ENCODE results near the gene ASXL3. TPM values are rescaled to one million over a fixed set of nuclear protein-coding genes. Genes with fewer than 3 reads are reported as not detected.

The ASXL3 gene
- total RNA-seq, 1 donor from 2014 or later: 1.4 TPM

DNA sequence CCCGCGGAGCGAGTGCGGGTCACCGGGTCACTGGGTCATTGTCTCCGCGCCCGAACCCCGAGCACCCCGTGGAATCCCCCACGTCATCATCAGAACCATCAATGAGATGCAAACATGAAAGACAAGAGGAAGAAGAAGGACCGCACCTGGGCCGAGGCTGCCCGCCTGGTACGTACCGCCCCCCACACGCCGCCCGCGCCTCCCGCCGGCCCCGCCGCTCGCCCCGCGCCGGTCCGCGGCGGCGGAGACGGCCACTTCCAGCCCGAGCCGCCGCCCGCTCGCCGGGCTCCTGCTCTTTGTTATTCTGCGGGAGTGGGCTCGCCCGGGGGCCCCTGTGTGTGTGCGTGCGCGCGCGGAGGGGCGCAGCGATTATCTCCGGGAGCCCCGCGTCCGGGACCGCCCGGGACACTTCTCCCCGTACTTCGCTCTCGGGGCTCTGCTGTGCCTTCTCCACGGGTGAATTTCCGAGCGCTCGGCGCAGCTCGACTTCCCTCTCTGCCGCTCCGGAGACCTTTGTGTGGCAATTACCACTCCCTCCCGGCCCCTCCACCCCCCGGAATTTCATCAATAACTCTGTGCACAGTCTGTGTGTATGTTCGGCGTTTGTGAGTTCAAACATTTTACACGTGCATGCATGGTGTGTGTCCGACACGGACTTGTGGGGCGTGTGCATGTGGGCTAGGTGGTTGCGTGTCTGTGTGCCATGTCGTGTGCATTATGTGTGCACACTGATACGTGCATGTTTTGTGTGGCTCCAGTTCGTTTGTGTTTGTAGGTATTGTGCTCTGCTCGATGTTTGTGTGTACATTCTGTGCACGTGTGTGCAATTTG lies 714 bp downstream of the ASXL3 start:
- no peak for DNase-seq (ENCODE audit: low read depth)
- TF ChIP-seq, protein P1, sequence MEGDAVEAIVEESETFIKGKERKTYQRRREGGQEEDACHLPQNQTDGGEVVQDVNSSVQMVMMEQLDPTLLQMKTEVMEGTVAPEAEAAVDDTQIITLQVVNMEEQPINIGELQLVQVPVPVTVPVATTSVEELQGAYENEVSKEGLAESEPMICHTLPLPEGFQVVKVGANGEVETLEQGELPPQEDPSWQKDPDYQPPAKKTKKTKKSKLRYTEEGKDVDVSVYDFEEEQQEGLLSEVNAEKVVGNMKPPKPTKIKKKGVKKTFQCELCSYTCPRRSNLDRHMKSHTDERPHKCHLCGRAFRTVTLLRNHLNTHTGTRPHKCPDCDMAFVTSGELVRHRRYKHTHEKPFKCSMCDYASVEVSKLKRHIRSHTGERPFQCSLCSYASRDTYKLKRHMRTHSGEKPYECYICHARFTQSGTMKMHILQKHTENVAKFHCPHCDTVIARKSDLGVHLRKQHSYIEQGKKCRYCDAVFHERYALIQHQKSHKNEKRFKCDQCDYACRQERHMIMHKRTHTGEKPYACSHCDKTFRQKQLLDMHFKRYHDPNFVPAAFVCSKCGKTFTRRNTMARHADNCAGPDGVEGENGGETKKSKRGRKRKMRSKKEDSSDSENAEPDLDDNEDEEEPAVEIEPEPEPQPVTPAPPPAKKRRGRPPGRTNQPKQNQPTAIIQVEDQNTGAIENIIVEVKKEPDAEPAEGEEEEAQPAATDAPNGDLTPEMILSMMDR (IDR thresholded peaks at IDR 0.05; ENCODE audit: insufficient read depth, low read length, poor library complexity, severe bottlenecking): no peak
- Histone ChIP-seq H3K4me3 (ENCODE audit: low read depth, low read length) (peak overlapping the region; percentile 53), H3K27me3 (ENCODE audit: control insufficient read depth, insufficient read depth, low read length) (peaks cover 2% of the 10 kb centered on the region), H3K36me3 (ENCODE audit: control insufficient read depth, insufficient read depth, low read length) (no peaks in the 10 kb centered on the region)

DNA sequence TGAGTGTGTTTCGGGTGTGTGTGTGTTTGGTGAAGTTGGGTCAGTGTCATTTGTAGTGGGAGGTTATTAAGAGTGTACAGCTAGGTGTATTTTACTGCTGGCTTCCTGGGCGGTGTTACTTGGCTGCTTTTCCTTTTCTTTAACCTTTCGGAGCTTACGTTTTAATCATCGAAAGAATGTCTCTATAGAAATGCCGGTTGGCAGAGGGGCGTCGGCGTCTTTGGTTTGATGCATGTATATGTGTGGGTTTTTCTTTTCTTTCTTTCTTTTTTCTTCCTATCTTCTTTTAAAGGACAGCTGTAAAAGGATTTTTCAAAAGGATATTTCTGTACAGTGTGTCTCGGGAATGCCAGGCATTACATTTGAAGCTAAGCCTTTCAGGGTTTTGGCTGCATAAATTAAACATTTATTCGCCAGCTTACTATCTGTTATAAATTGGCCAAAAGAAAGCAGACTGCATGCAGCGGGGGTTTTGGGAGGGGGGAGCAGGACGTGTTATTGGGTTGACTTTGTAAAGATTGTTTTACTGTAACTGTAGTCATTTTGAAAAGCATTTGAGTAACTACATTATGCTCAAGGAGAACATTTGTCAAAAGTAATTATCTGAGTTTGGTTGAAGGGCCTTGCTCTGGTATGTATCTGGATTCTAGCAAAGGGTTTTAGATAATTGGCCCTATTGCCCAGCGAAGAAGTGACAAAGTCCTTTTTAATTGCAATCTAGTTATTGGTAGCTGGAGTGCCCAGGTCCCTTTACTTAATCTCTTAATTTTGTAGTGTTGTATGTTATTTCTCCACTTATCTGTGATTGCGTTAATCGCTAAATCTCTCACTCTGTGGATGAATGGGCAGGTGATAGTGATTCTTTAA lies 1.6 kb downstream of the ASXL3 start:
- no peak for DNase-seq (ENCODE audit: low read depth)
- TF ChIP-seq, protein P1 (IDR thresholded peaks at IDR 0.05; ENCODE audit: insufficient read depth, low read length, poor library complexity, severe bottlenecking): no peak
- Histone ChIP-seq H3K27me3 (ENCODE audit: control insufficient read depth, insufficient read depth, low read length) (peaks cover 2% of the 10 kb centered on the region), H3K4me3 (ENCODE audit: low read depth, low read length) (peak overlapping the region; percentile 53), H3K36me3 (ENCODE audit: control insufficient read depth, insufficient read depth, low read length) (no peaks in the 10 kb centered on the region)

GRCh38 chr18:33580546-33580945 lies 2.5 kb downstream of the ASXL3 start:
- H3K36me3 ChIP-seq (ENCODE audit: control insufficient read depth, insufficient read depth, low read length): no peaks in the 10 kb centered on the region
- peaks cover 2% of the 10 kb centered on the region for H3K27me3 ChIP-seq (ENCODE audit: control insufficient read depth, insufficient read depth, low read length)
- TF ChIP-seq, protein P1 (IDR thresholded peaks at IDR 0.05; ENCODE audit: insufficient read depth, low read length, poor library complexity, severe bottlenecking): no peak
- no peak overlapping the region for H3K4me3 ChIP-seq (ENCODE audit: low read depth, low read length)
- DNase-seq (ENCODE audit: low read depth): no peak

DNA sequence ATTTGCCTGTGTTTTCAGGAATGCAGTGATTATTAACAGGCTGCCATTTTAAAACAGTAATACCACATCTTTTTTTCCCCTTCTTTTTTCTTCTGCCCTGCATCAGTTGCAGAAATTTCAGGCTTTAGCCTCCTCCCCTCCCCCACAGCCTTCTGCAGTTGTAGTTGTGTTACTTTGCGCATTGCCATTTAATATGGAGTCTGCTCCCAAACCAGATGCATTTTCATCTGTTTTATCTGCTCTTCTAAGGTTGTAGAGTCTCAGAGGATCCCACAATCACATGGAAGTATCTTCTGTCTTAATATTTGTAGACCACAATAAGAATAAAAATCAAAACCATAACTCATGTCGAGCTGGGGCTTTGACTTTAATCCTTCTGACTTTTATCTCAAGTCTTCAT lies 3.8 kb downstream of the ASXL3 start:
- H3K36me3 ChIP-seq (ENCODE audit: control insufficient read depth, insufficient read depth, low read length): no peaks in the 10 kb centered on the region
- H3K4me3 ChIP-seq (ENCODE audit: low read depth, low read length): no peak overlapping the region
- DNase-seq (ENCODE audit: low read depth): no peak
- TF ChIP-seq, protein P1 (IDR thresholded peaks at IDR 0.05; ENCODE audit: insufficient read depth, low read length, poor library complexity, severe bottlenecking): no peak
- peaks cover 2% of the 10 kb centered on the region for H3K27me3 ChIP-seq (ENCODE audit: control insufficient read depth, insufficient read depth, low read length)

- no peak overlapping the region for H3K4me3 ChIP-seq (ENCODE audit: low read depth, low read length)
- DNase-seq (ENCODE audit: low read depth): peak; percentile 42
- peaks cover 2% of the 10 kb centered on the region for H3K27me3 ChIP-seq (ENCODE audit: control insufficient read depth, insufficient read depth, low read length)
- no peaks in the 10 kb centered on the region for H3K36me3 ChIP-seq (ENCODE audit: control insufficient read depth, insufficient read depth, low read length)
- TF ChIP-seq, protein P1 (IDR thresholded peaks at IDR 0.05; ENCODE audit: insufficient read depth, low read length, poor library complexity, severe bottlenecking): no peak
Measured at GRCh38 chr18:33583901-33584300, 5.9 kb downstream of the ASXL3 start.
